HG03045 (cell line): ENCODE data around the gene LDHD.
A peak's percentile ranks its signal among the peaks of the same experiment; 100 is the strongest.
"Not testable (repeated sequence)": the region's sequence is repeated elsewhere in the genome, so short reads cannot be mapped to it uniquely, and the experiment has no call there.

Source experiments
- ATAC-seq: cut with Tn5 transposase; IDR thresholded peaks from one replicate; pipeline ENCODE4 v1.9.1; 2021; ENCODE audit warnings: mild to moderate bottlenecking, moderate library complexity; ENCODE audit not compliant: unreplicated experiment

The LDHD gene

DNA sequence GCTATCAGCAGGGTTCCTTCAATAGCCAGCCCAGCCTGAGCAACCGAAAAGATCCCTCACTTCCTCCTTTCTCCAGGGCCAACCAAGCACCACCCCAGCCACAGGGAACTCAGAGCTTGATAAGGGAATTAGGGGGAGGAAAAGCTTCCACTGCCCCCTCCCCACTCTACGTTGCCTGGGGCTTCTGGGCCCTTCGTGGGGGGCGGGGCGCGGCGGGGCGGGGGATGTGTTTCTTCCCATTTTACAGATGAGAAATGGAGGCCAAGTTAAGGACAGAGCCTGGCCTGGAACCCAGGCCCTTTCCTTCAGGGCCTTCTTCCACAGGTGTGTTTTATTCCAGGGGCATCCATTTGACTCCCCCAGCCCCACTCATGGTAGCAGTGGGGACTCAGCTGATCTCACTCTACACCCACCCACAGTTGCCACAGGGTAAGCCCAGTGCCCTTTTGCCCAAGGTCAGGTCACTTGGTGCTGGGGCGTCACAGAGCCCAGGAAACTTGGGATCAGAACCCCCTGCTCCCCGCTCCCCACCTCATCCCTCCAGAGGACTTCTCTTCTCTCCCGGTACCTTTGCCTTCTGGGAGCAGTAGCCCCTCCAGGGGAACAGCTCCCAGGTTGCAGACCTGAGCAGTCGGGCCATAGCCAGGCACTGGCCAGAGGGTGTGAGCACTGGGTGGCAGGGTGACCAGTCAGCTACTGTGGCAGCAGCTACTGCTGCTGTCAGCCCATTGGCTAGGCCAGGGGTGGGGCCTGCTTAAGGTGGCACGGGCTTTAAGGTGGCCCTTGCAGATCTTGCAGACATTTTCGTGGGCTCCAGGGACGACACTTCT is at the start of gene LDHD:
TSS of gene LDHD (minus strand) at position 700 of the 830 bp plus-strand sequence. CDS start at position 640, 60 bp downstream.
- no peak for ATAC-seq

DNA sequence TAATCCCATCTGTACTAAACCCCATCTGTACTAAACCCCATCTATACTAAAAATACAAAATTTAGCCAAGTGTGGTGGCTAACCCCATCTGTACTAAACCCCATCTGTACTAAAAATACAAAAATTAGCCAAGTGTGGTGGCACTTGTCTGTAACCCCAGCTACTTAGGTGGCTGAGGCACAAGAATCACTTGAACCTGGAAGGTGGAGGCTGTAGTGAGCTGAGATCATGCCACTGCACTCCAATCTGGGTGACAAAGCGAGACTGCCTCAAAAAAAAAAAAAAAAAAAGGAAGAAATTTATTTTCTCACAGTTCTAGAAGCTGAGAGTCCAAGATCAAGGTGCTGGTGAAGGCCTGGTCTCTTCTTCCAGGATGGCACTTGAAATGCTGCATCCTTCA is 43.8 kb upstream of the LDHD start:
- ATAC-seq, result no peak

DNA sequence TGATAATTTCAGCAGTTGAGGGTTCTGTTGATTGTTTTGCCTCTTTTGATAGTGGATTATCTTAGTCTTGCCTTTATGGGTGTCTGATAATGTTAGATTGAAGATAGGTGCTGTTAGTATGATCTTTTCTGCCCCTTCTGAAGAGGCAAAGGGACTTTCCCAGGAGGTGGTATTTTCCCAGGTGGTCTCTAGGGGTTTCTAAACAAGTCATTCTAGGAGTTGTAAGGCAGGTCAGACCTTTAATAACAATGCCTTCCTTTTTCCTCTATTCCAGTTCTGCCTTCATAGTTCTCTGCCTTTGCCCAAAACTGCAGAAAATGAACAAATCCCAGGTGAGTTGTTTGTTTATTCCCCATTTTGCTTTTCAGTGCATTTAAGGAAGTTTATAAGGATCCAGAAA is 36.1 kb upstream of the LDHD start:
- ATAC-seq, result no peak

DNA sequence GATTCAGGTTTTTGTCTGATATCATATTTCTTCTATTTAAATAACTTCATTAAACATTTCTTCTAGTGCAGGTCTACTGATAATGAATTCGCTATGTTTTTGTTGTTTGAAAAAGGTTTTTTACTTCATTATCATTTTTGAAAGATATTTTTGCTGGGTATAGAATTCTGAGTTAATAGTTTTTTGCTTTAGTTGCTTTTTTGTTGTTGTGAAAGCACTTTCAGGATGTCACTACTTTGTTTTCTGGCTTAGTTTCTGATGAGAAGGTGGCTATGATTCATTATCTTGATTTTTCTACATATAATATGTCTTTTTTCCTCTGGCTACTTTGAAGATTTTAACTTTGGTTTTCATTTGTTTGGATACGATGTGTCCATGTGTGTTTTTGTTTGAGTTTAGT is 35.2 kb upstream of the LDHD start:
- ATAC-seq, result no peak

DNA sequence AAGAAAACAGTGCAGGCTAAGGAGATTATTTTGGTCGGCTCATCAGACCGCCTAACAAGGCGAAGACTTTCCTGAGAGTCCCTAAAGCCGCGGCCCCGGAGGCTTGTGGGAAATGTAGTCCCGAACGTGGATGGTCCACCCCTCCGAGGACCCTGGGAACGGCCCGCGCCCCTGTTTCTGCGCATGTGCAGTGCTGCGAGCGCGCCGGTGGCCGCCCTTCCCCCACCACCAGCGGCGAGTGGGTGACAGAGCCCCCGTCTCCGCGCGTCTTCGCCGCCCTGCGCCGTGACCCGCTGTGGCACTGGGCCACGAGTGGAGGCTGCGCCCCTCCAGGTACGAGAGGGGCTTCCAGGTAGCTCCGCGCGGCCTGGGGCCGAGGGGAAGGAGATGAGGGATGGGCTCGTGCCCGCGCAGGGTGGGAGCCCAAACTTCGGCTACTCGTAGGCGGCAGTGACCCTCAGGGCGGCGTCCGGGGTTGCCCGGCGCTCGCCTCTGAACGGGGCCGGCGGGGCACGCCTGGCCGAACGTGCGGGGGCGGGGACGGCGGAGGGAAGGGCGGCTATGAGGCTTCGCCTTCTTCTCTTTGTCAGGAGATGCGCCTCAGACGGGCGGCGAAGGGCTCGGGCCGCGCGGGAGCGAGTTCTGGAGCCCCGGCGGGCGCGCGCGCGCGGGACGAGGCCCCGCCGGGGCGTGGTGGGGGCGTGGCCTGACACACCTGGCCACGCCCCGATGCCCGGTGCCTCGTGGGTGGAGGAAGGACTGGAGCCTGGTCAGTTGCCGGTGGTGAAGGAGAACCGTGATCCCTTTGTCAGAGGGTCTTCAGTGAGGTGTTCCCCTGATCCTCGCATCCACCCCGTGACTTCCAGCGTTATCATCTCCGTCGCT is 32.0 kb upstream of the LDHD start, which contains the start of gene ZFP1:
TSS of gene ZFP1 (plus strand) at position 214 of the 885 bp plus-strand sequence. CDS start 4,428 bp downstream, outside the sequence.
- ATAC-seq, result peak; percentile 81

DNA sequence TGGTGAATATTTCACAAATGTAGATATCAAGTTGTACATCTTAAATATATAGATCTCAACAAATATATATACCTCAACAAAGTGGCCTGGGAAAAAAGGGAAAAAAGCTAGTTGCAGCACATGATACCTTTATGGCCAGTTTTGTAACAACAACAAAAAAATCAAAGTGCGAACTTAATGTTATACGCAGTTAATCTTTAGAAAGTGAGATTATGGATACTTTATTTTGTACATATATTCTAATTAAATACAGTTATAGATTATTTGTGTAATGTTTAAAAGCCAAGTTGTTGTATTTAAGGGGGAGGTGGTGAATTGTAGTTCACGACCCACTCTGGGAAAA is 31.4 kb upstream of the LDHD start:
- no peak for ATAC-seq

DNA sequence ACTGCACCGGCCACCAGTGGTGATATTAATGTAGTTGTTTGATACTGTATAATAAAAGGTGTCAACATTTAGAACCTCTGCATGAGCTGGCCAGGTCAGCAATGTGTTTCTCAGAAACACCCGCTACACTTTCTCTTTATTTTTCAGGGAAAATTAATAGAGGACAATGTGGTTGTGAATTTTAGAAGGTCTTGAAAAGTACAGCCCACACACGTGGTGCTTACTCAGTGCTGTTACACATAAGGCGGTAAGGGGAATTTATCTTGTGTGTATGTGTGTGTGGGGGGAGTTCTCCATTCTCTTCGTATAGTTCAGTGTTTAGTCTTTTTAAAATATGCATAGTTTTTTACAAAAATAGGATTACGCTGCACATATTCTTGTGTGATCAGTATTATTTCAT is 27.4 kb upstream of the LDHD start:
- no peak for ATAC-seq

DNA sequence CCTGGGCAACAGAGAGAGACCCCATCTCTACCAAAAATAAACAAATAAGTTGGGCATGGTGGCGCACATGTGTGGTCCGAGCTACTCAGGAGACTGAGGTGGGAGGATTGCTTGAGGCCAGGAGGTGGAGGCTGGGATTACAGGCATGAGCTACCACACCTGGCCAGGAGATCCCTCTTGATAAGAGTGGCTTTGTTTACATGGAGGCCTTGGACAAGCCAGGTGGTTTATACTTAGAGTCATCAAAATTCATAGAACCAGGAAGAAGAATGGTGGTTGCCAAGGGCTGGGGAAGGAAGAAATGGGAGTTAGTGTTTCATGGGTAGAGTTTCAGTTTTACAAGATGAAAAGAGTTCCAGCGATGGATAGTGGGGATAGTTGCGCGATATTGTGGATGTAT is 22.9 kb upstream of the LDHD start:
- no peak for ATAC-seq

DNA sequence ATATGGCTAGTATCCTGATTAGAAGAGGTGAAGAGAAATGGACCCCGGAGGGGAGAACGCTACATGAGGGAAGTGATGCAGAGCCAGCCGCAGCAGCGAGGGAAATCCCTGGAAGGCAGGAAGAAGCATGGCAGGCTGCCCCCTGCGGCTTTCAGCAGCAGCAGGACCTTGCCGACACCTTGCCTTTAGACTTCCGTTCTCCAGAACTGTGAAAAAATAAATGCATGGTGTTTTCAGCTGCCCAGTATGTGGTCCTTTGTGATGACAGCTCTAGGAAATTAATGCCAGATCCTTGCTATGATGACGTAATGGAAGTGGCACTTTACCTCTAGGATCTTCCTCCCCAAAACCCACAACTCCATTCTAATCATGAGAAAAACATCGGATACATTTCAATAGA is 22.1 kb upstream of the LDHD start:
- no peak for ATAC-seq

DNA sequence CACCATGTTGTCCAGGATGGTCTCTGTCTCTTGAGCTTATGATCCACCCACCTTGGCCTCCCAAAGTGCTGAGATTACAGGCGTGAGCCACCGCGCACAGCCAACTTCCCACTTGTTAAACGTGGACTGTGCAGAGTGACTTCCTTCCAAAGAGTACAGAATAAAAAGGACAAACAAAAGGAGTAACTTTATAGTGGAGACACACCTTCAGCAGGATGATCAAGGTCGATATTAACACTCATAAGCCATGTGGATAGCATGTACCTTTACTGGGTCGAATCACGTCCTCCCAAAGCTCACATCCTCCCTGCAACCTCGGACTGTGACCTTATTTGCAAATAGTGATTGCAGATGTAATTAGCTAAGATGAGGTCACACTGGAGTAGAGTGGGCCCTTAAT is 21.7 kb upstream of the LDHD start:
- ATAC-seq, result no peak

DNA sequence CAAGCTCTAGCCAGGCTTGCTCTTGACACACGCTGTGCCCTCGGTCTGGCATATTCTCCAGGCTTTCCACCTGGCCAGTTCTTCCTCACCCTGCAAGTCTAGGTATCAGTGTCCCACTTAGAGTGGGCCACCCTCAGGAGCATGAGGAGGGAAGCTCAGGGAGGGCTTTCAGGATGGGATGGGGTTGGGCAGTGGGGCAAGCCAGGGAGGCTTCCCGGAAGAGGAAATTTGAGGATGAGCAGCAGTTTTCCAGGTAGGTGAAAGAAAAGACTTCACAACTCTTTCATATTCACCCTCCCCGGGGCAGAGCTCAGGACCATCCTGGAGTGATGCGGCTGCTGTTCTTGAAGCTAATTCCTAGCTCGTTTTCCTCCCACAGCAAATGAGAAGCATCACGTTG is 14.5 kb upstream of the LDHD start:
- ATAC-seq, result no peak

DNA sequence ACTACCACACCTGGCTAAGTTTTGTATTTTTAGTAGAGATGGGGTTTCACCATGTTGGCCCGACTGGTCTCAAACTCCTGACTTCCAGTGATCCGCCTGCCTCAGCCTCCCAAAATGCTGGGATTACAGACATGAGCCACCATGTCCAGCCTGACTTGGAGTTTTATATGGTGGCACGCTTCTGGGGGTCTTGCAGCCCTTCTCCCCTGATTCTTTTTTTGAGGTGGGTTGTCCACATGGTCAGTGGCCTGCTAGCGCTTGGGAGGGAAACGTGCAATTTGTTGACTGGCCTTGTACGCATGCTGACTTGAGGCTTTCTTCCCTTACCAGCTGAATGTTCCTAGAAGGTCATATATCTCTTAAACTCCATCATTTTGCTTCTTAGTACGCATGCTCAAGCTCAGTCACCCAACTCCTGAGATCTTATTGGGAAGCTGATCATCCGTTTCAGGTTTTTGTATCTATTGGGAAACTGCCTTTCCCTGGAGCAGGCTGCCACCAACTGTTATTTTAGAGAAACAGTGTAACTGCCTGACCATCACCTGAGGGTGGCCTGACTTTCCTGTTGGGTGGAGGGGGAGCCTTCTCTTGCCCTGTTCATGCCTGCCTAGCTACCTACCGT is 13.7 kb upstream of the LDHD start:
- ATAC-seq, result no peak

DNA sequence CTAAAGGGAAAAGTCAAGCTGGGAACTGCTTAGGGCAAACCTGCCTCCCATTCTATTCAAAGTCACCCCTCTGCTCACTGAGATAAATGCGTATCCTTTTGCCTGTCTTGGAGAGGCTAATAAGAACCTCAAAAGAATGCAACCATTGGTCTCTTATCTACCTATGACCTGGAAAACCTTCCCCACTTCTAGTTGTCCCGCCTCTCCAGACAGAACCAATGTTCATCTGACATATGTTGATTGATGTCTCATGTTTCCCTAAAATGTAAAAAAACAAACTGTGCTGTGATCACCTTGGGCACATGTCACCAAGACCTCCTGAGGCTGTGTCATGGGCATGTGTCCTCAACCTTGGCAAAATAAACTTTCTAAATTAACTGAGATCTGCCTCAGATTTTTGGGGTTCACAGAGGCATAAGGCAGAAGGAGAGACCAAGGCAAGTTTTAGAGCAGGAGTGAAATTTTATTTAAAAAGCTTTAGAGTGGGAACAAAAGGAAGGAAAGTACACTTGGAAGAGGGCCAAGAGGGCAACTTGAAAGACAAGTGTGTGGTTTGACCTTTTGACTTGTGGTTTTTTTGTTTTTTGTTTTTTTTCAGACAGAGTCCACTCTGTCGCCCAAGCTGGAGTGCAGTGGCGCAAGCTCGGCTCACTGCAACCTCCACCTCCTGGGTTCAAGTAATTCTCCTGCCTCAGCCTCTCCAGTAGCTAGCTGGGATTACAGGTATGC is 13.0 kb upstream of the LDHD start:
- not testable (repeated sequence) for ATAC-seq

DNA sequence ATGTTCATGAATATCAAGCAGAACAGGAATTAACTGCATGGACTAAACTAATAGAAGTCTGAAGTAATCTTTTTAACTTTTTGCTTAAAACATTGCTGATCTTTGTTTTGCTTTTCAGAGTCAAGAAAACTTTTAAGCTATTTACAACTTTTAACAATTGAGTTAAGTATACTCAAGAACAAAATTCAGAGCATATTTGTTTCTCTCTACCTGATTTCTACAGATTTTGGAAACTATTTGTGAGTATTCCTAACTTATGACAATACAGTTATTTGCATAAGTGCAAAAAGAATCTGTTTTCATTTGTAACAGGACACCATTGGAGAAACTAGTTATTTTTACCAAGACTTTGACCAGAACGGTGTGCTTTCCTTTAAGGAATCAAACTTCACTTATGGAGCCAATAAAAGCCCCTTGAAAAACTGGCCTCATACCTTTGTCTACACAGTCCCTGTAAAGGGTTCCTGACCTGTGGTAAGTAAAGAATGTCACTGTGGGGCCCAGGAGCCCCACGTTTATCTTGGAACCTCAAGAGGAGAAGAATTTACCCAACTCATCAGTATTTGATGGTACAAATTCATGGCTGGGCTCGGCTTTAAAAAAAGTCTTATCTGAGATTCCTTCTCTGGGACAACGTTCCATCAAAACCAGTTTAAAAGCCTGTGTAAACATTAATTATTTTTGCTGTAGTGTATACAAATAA is 11.3 kb upstream of the LDHD start:
- ATAC-seq, result no peak

DNA sequence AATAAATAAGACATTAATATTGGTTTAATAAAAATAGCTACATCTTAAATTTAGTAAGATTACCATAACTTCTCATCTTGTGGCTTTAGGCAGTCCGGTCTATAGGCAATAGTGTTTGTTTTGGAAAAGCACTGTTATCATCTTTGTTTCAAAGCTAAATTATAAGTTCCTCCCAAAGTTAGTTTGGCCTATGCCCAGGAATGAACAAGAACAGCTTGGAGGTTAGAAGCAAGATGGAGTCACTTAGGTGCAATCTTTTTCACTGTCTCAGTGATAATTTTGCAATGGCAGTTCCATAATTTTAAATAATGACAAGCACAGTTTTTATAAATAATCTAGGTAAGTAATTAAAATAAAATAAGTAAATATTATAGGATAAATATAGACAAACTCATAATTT is 6.0 kb upstream of the LDHD start:
- ATAC-seq, result no peak

DNA sequence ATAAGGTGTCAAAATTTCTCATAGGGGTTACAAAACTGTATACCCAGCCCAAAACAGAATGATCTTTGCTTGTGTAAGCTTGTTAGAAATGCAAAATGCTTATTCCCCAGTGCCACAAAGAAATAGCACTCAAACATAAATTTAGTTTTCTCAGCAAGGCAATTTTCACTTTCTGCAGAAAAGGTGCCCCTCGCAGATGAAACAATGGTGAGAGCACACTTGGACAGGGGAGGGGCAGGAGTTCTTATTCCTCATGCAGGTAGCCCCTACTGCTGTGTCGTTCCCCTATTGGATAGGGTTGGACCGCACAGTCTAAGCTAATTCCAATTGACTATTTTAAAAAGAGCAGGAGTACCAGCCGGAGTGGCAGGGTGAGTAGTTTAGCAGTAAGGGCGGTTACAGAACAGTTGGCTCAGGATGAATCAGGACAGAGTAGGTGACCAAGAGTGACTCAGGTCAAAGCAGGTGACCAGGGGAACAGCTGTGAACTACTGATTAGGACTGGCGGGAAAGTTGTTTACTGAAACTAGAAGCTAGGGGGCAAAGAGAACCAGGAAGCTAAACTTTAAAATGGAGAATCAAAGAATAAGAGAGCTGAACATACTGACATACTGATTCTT is 5.5 kb upstream of the LDHD start:
- no peak for ATAC-seq

DNA sequence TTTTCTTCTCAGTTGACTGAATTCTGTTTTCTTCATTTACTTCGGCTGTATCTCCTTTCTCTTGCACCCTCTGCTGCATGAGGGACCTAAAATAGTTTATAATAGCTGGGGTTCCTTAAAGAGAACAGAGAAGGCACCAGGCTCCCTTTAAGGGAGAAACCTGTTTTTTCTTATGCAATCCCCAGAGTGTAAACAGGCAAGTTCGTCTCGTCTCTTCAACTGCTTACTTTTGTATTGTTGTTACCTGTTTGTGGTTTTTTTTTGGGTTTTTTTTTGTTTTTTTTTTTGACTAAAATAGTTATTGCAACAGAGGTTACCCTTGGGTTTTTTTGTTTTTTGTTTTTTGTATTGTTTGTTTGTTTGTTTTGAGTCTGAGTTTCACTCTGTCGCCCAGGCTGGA is 3.7 kb upstream of the LDHD start:
- no peak for ATAC-seq

DNA sequence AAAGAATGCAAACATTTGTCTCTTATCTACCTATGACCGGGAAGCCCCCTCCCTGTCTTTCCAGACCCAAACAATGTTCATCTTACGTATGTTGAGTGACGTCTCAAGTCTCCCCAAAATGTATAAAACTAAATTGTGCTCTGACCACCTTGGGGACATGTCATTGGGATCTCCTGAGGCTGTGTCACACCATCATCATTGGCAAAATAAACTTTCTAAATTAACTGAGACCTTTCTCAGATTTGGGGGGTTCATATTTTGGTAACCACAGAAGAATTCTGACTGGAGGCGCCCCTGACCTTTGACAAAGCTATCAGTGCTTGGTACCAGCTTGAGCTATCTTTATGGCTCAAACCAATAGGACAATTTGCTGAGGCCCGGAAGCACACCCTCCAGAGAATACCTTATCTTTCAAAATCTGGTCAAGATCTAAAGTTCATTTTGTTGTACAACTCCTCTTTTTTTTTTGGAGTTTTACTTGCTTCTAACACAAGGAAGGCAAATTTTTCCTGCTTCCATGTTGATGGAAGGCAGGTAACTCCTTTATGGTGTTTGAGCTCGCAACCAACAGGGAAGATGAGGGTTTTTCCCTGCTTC is 2.5 kb upstream of the LDHD start:
- ATAC-seq, result no peak

DNA sequence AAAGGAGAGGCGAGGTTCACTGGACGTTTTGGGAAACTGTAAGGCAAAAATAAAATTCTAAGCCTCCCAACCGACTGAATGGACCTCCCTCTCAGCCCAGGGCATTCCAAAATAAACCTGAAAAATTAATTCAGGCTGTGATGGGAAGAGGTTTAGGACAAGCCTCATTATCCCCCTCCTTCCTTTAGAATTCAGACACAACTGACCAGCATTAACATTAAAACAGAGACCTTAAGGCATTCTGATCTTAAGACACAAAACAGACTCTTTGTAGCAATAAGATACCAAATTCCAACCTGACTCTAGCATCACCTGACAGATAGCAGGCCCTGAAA is 298 bp upstream of the LDHD start:
- no peak for ATAC-seq
